Tibial nerve (tissue), 4 donors: ENCODE data around the gene TSC22D1. TPM values are rescaled to one million over a fixed set of nuclear protein-coding genes. Genes with fewer than 3 reads are reported as not detected.

Experiments
- DNase-seq, 2 donors: peaks; one replicate each; pipeline ENCODE4 v3.0.0-alpha.2; 2019; ENCODE audit warnings: low spot score in 2 of 2
- H3K27ac ChIP-seq, 4 donors: fragments of 200-600 bp; sonication (generic) in 3 of 4; one replicate each; pipeline ENCODE4 v1.5.1; 2017 to 2019; ENCODE audit warnings: mild to moderate bottlenecking in 1 of 4
- H3K27me3 ChIP-seq, 2 donors: fragments of 200-600 bp; sonication (generic) in 1 of 2; one replicate each; pipeline versions ENCODE4 v1.5.1 to v1.6.0; 2017 to 2019
- H3K36me3 ChIP-seq, 3 donors: fragments of 200-600 bp; sonication (generic); one replicate each; pipeline ENCODE4 v1.5.1; 2018 to 2019
- H3K4me1 ChIP-seq, 4 donors: fragments of 200-600 bp; sonication (generic) in 3 of 4; one replicate each; pipeline ENCODE4 v1.5.1; 2017 to 2019
- H3K4me3 ChIP-seq, 4 donors: fragments of 200-600 bp; sonication (generic) in 3 of 4; one replicate each; pipeline ENCODE4 v1.5.1; 2017 to 2019; ENCODE audit warnings: mild to moderate bottlenecking in 1 of 4, moderate library complexity in 1 of 4
- H3K9me3 ChIP-seq, 4 donors: fragments of 200-600 bp; sonication (generic) in 3 of 4; one replicate each; pipeline ENCODE4 v1.5.1; 2017 to 2019
- CTCF ChIP-seq, 5 experiments: fragments of 200-600 bp in 3 of 5; fragments of 450-650 bp in 2 of 5; sonication (generic) in 3 of 5; IDR thresholded peaks; one replicate each; pipeline ENCODE4 v1.5.1; 2016 to 2019; ENCODE audit warnings: antibody characterized with exemption in 5 of 5, mild to moderate bottlenecking in 3 of 5, moderate library complexity in 2 of 5
- EP300 ChIP-seq, 2 donors: sonication (generic); formaldehyde crosslinking; IDR thresholded peaks; one replicate each; pipeline ENCODE4 v1.6.1; 2017; ENCODE audit warnings: antibody characterized with exemption in 2 of 2, mild to moderate bottlenecking in 1 of 2
- POLR2A ChIP-seq, 2 donors: fragments of 450-650 bp; IDR thresholded peaks; one replicate each; pipeline ENCODE4 v1.6.1; 2017; ENCODE audit warnings: antibody characterized with exemption in 2 of 2, mild to moderate bottlenecking in 2 of 2, moderate library complexity in 2 of 2
- WGBS, 2 donors: methylation state at CpG; one replicate each; pipeline ENCODE4 v1.1.5; 2018; 5-methylcytosine and 5-hydroxymethylcytosine counted together
- total RNA-seq, 4 donors: library from RNA; depleted of rRNA; stranded (reverse); fragments of >200 nt; gene quantifications; one replicate each; pipeline ENCODE4 v1.1.0, GENCODE V29; 2016

The TSC22D1 gene
- total RNA-seq, 4 donors from 2014 or later = 203 to 334 (median 213) TPM

- 78 to 79% methylated on average over 5 of the region's 5 CpGs for WGBS, 2 donors
- TF ChIP-seq CTCF (IDR thresholded peaks at IDR 0.05) (no peak), EP300 (IDR thresholded peaks at IDR 0.05) (no peak), POLR2A (IDR thresholded peaks at IDR 0.05) (no peak)
- no peak overlapping the region for H3K4me3 ChIP-seq
- no peaks in the 10 kb centered on the region for H3K9me3 ChIP-seq
- no peaks in the 10 kb centered on the region for H3K4me1 ChIP-seq
- no peak overlapping the region for H3K27ac ChIP-seq
- no peak for DNase-seq
- H3K27me3 ChIP-seq = no peaks in the 10 kb centered on the region
- H3K36me3 ChIP-seq = no peaks in the 10 kb centered on the region
Measured at GRCh38 chr13:44406617-44407016, 169.5 kb downstream of the TSC22D1 start.

- TF ChIP-seq EP300 (IDR thresholded peaks at IDR 0.05) (no peak), POLR2A (IDR thresholded peaks at IDR 0.05) (no peak), CTCF (IDR thresholded peaks at IDR 0.05) (no peak)
- H3K27ac ChIP-seq = no peak overlapping the region
- H3K9me3 ChIP-seq = no peaks in the 10 kb centered on the region
- no peaks in the 10 kb centered on the region for H3K27me3 ChIP-seq
- no peaks in the 10 kb centered on the region for H3K36me3 ChIP-seq
- no peak for DNase-seq
- H3K4me1 ChIP-seq = no peaks in the 10 kb centered on the region
- H3K4me3 ChIP-seq = no peak overlapping the region
- 58 to 62% methylated on average over 15 of the region's 15 CpGs for WGBS, 2 donors
Measured at GRCh38 chr13:44404261-44405132, 171.6 kb downstream of the TSC22D1 start.

GRCh38 chr13:44403461-44404056, 172.6 kb downstream of the TSC22D1 start:
- H3K4me1 ChIP-seq = no peaks in the 10 kb centered on the region
- TF ChIP-seq CTCF (IDR thresholded peaks at IDR 0.05) = no peak
- TF ChIP-seq POLR2A (IDR thresholded peaks at IDR 0.05) = no peak
- TF ChIP-seq EP300 (IDR thresholded peaks at IDR 0.05) = no peak
- no peak overlapping the region for H3K27ac ChIP-seq
- no peaks in the 10 kb centered on the region for H3K9me3 ChIP-seq
- no peaks in the 10 kb centered on the region for H3K27me3 ChIP-seq
- DNase-seq = no peak
- H3K36me3 ChIP-seq = no peaks in the 10 kb centered on the region
- 53 to 59% methylated on average over 11 of the region's 11 CpGs for WGBS, 2 donors
- H3K4me3 ChIP-seq = no peak overlapping the region

DNA sequence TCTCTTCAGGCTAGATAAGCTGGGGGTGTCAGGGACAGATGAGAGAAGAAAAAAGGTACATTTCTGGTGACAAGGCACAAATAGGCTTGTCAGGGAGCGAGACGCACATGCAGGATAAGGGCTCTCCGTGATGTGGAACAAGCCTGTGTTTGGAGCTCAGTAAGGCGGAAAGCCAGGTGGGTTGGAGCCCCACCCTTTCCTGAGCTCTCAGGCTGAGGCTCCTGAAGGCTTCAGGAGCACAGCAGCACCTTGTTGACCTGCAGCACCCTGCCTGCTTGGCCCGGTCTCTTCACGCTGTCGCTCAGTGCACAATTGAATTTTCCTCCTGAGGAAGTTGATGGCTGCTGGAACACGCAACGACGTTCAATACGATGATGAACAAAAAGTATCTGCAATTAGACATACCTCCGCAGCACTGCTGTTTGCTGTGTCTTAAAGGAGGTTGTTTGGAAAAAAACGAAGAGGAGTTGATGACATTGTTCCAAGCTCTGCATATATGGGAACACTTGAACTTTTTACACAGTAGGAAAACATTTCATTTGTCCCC, 173.2 kb downstream of the TSC22D1 start:
- no peak for TF ChIP-seq EP300 (IDR thresholded peaks at IDR 0.05)
- TF ChIP-seq POLR2A (IDR thresholded peaks at IDR 0.05) = no peak
- TF ChIP-seq CTCF (IDR thresholded peaks at IDR 0.05) = no peak
- no peaks in the 10 kb centered on the region for H3K36me3 ChIP-seq
- 82 to 86% methylated on average over 13 of the region's 13 CpGs for WGBS, 2 donors
- no peaks in the 10 kb centered on the region for H3K9me3 ChIP-seq
- H3K27me3 ChIP-seq = no peaks in the 10 kb centered on the region
- H3K4me3 ChIP-seq = no peak overlapping the region
- no peaks in the 10 kb centered on the region for H3K4me1 ChIP-seq
- no peak overlapping the region for H3K27ac ChIP-seq
- DNase-seq = no peak

DNA sequence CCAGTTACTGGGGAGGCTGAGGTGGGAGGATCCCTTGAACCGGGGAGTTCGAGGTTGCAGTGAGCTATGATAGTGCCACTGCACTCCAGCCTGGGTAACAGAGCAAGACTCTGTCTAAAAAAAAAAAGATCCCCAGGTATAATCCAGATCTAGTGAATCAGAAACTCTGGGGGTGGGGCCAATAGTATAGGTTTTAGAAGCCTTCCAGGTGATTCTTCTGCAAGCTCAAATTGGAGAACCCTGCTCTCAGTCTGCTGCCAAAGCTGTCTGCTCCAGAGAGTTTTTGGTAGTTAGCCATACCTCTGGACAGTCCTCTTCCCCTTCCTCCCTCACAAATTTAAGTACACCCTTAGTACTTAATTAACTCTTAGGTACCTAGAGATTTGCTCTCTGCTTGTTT, 174.6 kb downstream of the TSC22D1 start:
- TF ChIP-seq EP300 (IDR thresholded peaks at IDR 0.05) = no peak
- DNase-seq = no peak
- Histone ChIP-seq H3K27ac (no peak overlapping the region), H3K36me3 (no peaks in the 10 kb centered on the region), H3K4me3 (no peak overlapping the region), H3K9me3 (no peaks in the 10 kb centered on the region), H3K4me1 (peaks cover 0 to 11% (median 2%) of the 10 kb centered on the region in 4 donors), H3K27me3 (no peaks in the 10 kb centered on the region)
- 81 to 93% methylated on average over 2 of the region's 2 CpGs for WGBS, 2 donors
